ENCODE results near the gene UVSSA.

UVSSA gene

GRCh38 chr4:1373892-1374705 is 27.1 kb downstream of the UVSSA start:
- no peaks in the 10 kb centered on the region for H3K36me3 ChIP-seq (replicated peaks; ENCODE audit: insufficient read depth, low read length)
- H2AFZ ChIP-seq (ENCODE audit: low read length) = no peak overlapping the region
- no peak overlapping the region for H3K9ac ChIP-seq (ENCODE audit: low read length)
- H3K27me3 ChIP-seq (replicated peaks; ENCODE audit: insufficient read depth, low read length) = no peaks in the 10 kb centered on the region
- H3K4me3 ChIP-seq (ENCODE audit: low read length) = no peak overlapping the region
- H3K27ac ChIP-seq (ENCODE audit: low read length) = no peak overlapping the region
- H3K9me3 ChIP-seq (replicated peaks; ENCODE audit: insufficient read depth, low read length) = no peaks in the 10 kb centered on the region
- H3K4me2 ChIP-seq (ENCODE audit: low read depth, low read length) = no peak overlapping the region
- TF ChIP-seq EZH2 (optimal IDR thresholded peaks at IDR 0.05; ENCODE audit: low read depth, low read length) (no peak), EZH2phosphoT487 (IDR thresholded peaks at IDR 0.05; ENCODE audit: low read length) (no peak)
- TF ChIP-seq, protein P1, sequence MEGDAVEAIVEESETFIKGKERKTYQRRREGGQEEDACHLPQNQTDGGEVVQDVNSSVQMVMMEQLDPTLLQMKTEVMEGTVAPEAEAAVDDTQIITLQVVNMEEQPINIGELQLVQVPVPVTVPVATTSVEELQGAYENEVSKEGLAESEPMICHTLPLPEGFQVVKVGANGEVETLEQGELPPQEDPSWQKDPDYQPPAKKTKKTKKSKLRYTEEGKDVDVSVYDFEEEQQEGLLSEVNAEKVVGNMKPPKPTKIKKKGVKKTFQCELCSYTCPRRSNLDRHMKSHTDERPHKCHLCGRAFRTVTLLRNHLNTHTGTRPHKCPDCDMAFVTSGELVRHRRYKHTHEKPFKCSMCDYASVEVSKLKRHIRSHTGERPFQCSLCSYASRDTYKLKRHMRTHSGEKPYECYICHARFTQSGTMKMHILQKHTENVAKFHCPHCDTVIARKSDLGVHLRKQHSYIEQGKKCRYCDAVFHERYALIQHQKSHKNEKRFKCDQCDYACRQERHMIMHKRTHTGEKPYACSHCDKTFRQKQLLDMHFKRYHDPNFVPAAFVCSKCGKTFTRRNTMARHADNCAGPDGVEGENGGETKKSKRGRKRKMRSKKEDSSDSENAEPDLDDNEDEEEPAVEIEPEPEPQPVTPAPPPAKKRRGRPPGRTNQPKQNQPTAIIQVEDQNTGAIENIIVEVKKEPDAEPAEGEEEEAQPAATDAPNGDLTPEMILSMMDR (IDR thresholded peaks at IDR 0.05; ENCODE audit: low read length) = no peak
- no peaks in the 10 kb centered on the region for H3K4me1 ChIP-seq (ENCODE audit: low read length)
- H3F3A ChIP-seq (ENCODE audit: insufficient read depth, low read length) = no peaks in the 10 kb centered on the region
- no peaks in the 10 kb centered on the region for H3K9me2 ChIP-seq (replicated peaks; ENCODE audit: insufficient read depth, low read length)
- H3K79me2 ChIP-seq (ENCODE audit: low read length) = no peaks in the 10 kb centered on the region
- DNase-seq = no peak
- no peaks in the 10 kb centered on the region for H4K20me1 ChIP-seq (ENCODE audit: insufficient read depth, low read length)

DNA sequence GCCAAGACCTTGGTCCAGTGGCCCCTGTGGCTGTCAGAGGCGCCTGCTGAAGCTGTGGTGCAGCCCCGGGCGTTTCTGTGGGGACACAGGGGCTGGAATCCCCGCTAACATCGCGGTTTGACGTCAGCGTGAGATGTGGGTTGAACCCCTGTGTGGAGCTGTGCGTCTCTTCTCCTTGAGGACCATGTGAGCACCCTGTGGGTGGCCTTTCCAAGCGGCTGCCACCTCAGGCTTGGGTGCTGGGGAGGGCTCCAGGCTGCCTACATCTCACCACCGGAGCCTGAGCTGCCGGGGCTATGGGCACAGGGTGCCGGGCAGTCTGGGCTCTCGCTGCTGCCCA is 27.7 kb downstream of the UVSSA start:
- Histone ChIP-seq H3K79me2 (ENCODE audit: low read length) (no peaks in the 10 kb centered on the region), H3K4me1 (ENCODE audit: low read length) (no peaks in the 10 kb centered on the region), H4K20me1 (ENCODE audit: insufficient read depth, low read length) (no peaks in the 10 kb centered on the region), H3K36me3 (replicated peaks; ENCODE audit: insufficient read depth, low read length) (no peaks in the 10 kb centered on the region), H3K9me2 (replicated peaks; ENCODE audit: insufficient read depth, low read length) (no peaks in the 10 kb centered on the region), H3K9ac (ENCODE audit: low read length) (no peak overlapping the region), H2AFZ (ENCODE audit: low read length) (no peak overlapping the region), H3K4me2 (ENCODE audit: low read depth, low read length) (no peak overlapping the region), H3F3A (ENCODE audit: insufficient read depth, low read length) (no peaks in the 10 kb centered on the region), H3K27ac (ENCODE audit: low read length) (no peak overlapping the region), H3K4me3 (ENCODE audit: low read length) (no peak overlapping the region), H3K9me3 (replicated peaks; ENCODE audit: insufficient read depth, low read length) (no peaks in the 10 kb centered on the region), H3K27me3 (replicated peaks; ENCODE audit: insufficient read depth, low read length) (no peaks in the 10 kb centered on the region)
- DNase-seq = no peak
- TF ChIP-seq, protein P1 (IDR thresholded peaks at IDR 0.05; ENCODE audit: low read length) = no peak

GRCh38 chr4:1375051-1375721 is 28.2 kb downstream of the UVSSA start:
- DNase-seq = no peak
- H3K9ac ChIP-seq (ENCODE audit: low read length) = no peak overlapping the region
- TF ChIP-seq EZH2phosphoT487 (IDR thresholded peaks at IDR 0.05; ENCODE audit: low read length) (no peak), EZH2 (optimal IDR thresholded peaks at IDR 0.05; ENCODE audit: low read depth, low read length) (no peak)
- TF ChIP-seq, protein P1 (IDR thresholded peaks at IDR 0.05; ENCODE audit: low read length) = no peak

More at GRCh38 chr4:1375051-1375721, 28.2 kb downstream of the UVSSA start:
- Histone ChIP-seq H3K9me2 (replicated peaks; ENCODE audit: insufficient read depth, low read length) (no peaks in the 10 kb centered on the region), H3K9me3 (replicated peaks; ENCODE audit: insufficient read depth, low read length) (no peaks in the 10 kb centered on the region), H3K27me3 (replicated peaks; ENCODE audit: insufficient read depth, low read length) (no peaks in the 10 kb centered on the region), H3K4me3 (ENCODE audit: low read length) (no peak overlapping the region), H4K20me1 (ENCODE audit: insufficient read depth, low read length) (no peaks in the 10 kb centered on the region), H3K27ac (ENCODE audit: low read length) (no peak overlapping the region), H3F3A (ENCODE audit: insufficient read depth, low read length) (no peaks in the 10 kb centered on the region), H3K79me2 (ENCODE audit: low read length) (no peaks in the 10 kb centered on the region), H3K36me3 (replicated peaks; ENCODE audit: insufficient read depth, low read length) (no peaks in the 10 kb centered on the region), H2AFZ (ENCODE audit: low read length) (no peak overlapping the region), H3K4me1 (ENCODE audit: low read length) (no peaks in the 10 kb centered on the region), H3K4me2 (ENCODE audit: low read depth, low read length) (no peak overlapping the region)

Data from MM.1S (cell line).